ENCODE data around the gene OGA. TPM values are rescaled to one million over a fixed set of nuclear protein-coding genes. Genes with fewer than 3 reads are reported as not detected.

Gene OGA
- 77.9 and 89.4 TPM in 2 replicates for total RNA-seq
- 53.8 TPM for polyA plus RNA-seq (2012)

- peak; percentile 100 for DNase-seq (ENCODE audit: low read depth)
Measured at GRCh38 chr10:101818119-101818871, at the start of gene OGA. TSS of gene OGA (minus strand) at chr10:101818444. CDS start at chr10:101818022, 422 bp downstream.

GRCh38 chr10:101867931-101868330, 49.7 kb upstream of the OGA start:
- no peak for DNase-seq (ENCODE audit: low read depth)

GRCh38 chr10:101859530-101859929, 41.3 kb upstream of the OGA start:
- no peak for DNase-seq (ENCODE audit: low read depth)

DNA sequence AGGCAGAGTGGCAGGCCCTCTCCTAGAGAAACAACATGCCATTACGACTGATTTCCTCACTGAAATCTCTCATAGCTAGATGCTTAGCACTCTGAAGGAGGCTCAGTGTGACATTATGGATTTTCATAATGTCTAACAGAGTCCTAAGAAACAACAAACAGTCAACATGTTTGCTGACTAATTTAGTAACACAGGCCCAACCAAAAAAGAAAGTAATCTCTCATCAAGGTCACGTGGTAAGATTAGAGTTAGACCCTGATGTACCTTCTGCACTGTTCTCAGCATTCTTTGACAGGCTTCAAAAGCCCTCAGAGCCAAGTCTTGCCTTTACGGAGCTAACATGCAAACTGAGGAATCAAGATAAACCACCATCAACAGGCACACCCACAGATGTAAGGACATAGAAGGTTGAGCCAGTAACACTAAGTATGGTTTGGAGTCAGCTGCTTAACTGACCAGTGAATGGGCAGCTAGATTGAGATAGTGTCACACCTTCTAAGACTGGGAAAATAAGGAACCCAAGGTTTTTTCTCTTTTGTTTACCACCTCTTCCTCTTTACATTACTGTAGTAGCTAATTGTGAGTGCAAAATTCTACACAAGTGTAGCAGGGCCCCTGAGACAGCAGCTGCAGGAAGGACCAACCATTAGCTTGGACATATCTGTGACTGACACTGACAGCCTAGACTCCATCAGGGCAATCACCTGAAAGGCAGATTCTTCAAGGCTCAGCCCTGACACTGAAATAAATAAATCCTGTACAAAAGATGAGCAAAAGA, 40.7 kb upstream of the OGA start:
- DNase-seq (ENCODE audit: low read depth): no peak

DNA sequence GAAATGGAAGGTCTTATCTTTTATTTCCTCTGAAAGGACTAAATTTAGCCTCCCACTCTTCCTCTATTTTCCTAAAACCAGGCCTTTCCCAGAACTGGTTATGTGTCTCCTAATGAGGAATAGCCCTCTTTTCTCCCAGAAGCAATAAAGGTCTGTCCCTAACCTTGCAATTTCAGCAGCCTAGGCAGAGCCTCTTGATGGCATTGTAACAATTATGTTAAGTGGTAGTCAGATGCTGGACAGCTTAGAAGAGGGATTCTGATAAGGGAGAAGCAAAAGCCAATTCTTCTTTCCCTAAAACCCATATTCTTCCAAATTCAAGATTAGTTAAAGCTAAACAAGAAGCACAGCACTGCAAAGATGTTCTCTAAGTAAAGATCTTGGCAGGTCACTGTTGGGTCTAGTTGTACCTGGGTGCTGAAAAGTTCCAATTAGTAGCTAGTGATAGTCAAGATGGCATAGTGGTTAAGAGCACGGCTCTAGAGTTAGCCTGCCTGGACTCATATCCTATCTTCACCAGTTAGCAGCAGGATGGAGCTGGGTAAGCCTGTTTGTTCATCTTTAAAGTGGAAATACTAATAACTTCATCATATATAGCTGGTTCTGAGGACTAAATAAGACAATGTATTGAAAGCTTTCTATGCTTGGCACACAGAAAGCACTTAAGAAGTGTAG, 39.7 kb upstream of the OGA start:
- no peak for DNase-seq (ENCODE audit: low read depth)

GRCh38 chr10:101856626-101857025, 38.4 kb upstream of the OGA start:
- no peak for DNase-seq (ENCODE audit: low read depth)

DNA sequence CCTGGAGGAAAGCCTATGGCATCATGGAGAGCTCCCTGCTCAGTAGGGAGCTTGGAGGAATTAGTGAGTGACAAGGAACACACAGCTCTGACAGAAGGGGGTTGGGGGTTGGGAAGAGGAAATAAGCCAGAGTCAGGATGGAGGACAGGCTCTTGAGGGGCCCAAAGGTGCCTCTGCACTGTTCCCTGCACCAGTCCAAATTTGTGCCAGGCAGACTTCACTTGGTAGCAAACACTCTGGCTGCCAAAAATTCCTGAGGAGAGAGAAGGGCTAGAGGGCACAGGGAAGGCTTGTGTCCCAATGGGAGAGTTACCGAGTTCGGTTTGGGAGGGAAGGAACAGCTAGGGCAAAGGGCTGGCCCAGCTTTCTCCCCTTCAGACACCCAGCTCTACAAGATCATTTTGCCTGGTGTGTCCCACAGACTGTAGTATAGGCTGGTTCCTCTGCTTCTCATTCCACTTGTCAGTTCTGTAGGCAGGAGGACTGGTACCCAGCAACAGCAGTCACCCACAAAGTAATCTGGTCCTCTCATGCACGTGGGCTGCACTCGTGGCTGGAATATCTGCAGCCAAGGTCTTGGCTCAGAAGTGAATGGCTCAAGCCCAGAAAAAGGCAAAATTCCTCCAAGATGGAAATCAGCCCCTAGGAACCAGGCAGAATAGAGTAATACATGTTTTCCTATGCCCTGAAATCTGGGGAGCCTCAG, 33.3 kb upstream of the OGA start:
- no peak for DNase-seq (ENCODE audit: low read depth)

DNA sequence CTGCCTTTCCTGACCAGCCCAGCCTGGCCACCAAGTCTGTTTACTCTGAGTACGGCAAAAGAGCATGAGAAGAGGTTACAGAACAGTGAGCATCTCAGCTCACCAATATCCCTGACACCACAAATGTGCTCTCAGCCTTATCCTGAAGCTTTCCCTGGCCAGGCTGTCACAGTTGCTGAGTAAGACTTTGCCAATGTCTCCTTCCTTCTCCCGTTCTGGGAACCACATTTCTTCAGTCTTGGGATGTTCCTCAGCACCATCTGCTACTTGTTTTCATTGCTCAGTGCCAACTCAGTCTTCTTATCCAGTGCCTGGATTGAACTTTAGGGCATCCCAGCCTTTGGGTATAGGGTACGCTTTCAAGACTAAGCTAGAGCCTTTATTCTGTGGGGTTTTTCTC, 32.5 kb upstream of the OGA start:
- DNase-seq (ENCODE audit: low read depth): no peak

DNA sequence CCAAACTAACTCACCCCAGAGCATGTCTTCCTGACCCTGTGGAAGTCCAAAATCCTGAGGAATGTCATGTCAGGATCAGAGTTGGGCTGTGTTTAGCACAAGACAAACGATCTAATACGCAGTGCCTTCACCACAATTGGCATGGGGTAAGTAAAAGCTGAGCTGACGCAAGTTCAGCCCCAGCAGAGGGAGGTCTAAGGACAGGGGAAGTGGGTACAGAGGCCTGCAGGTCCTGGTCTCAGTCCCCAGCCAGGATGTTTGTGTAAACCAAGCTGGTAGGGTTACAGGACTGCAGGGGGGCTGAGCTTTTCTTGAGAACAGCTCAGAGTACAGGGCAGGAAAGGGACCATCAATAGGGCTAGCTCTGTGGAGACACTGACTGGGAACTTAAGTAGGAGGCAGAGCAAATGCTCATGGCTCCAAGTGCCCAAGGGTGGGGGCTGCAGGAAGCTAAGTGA, 30.7 kb upstream of the OGA start:
- DNase-seq (ENCODE audit: low read depth): no peak

DNA sequence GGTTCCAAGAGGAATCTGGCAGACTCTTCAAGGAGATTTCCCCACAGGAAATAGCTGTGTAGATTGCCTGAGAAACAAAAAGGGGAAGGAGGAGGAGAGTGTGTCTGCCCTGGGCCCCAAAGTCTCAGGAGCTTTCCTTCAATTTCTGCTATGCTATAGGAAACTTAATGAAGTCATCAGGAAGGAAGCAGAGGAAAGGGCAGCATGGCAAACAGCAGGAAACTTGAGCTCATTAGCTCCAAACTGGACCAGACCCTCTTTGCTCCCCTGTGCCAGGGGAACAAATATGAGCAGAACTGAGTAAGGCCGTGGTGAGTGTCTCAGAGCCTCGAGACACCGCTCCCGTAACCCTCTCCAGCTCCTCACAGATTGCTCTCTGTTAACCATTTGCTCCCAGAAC, 30.2 kb upstream of the OGA start:
- DNase-seq (ENCODE audit: low read depth): no peak

- peak; percentile 20 for DNase-seq (ENCODE audit: low read depth)
Measured at GRCh38 chr10:101845893-101846292, 27.6 kb upstream of the OGA start.

- DNase-seq (ENCODE audit: low read depth): no peak
Measured at GRCh38 chr10:101843032-101844021, 25.1 kb upstream of the OGA start, which contains the start of gene KCNIP2. TSS of gene KCNIP2 (minus strand) at chr10:101843800. CDS start at chr10:101843568, 232 bp downstream.

DNA sequence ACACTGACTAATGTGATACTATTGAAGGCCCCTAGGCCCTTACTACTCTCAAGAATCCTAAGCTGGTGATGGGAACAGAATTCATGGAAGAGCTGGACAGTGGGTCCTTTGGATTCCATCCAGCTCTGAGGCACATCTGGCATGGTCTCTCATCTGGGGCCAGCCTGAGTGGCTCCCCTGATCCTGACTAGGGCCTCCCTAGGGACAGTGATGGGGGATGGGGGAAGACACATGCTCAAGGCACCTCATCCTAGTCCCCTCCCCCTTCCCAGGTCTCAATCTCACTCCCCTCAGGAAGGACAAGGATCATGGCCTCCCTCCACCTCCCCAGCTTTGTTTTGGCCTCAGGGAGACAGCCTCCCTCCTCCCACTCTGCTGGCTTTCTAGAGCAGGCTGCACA, 23.6 kb upstream of the OGA start:
- DNase-seq (ENCODE audit: low read depth): no peak

- DNase-seq (ENCODE audit: low read depth): peak; percentile 80
Measured at GRCh38 chr10:101840741-101841453, 22.7 kb upstream of the OGA start.

GRCh38 chr10:101840102-101840684, 21.9 kb upstream of the OGA start:
- no peak for DNase-seq (ENCODE audit: low read depth)

DNA sequence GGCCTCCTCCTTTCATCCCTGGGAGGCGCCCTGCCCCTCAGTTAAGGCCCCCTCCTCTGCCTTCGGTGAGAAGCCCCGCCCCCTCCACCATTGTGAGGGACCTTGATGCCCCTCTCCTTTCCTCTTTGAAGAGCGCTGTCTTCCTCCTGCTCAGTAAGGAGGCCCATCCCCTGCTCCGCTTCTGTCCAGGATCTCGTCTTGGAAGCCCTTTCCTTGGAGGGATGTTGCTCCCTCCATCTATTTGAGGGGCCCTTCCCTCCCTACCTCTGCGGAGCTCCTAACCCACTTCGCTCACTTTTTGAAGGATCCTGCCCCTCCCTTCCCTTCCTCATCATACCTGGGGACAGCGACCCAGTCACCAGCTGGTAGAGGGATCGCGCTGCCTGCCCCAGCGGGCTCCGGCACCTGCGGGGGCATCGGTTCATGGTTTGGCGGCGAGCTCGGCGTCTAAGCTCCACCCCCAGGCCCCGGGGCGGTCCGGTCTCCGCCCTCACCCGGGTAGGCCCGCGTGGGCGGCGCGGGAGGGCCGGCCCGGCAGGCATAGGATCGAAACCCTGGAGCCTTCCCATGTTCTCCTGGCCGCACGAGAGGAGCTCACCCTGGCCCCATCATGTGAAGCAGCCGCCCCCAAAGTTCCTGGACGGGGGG, 21.3 kb upstream of the OGA start:
- DNase-seq (ENCODE audit: low read depth): no peak

- no peak for DNase-seq (ENCODE audit: low read depth)
Measured at GRCh38 chr10:101839002-101839401, 20.8 kb upstream of the OGA start.

DNA sequence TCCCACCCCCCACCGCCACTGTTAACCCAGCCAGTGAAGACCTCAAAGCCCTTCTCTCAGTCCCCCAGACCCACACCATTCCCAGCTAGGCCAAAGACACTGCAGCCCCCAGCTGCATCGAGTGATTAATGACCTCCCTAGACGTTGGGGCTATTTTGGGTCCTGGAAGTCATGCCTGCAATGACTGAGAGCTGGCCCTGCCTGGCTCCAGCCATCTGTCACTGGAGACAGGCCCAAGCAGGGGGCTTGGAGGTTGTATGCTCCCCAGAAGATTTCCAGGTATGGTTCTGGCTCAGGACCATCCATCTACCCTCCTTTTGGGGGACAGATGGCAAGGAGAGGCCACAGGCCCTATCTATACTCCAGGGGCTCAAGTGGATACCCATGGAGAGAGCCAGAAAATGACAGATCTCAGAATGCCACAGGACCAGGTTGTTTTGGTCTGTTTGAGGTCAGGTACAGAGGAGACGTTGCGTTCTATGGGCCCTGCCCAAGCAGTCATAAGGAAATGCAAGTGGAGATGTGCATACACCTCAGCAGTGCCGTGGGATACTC, 20.2 kb upstream of the OGA start:
- DNase-seq (ENCODE audit: low read depth): peak; percentile 59
